B cell (primary cell): ENCODE results near the gene CMIP. TPM values are rescaled to one million over a fixed set of nuclear protein-coding genes. Genes with fewer than 3 reads are reported as not detected.

Source experiments
- ATAC-seq: fragments of 200-7000 bp; cut with Tn5 transposase; one replicate; pipeline ENCODE4 v1.10.0; 2021; ENCODE audit warnings: low read depth, mild to moderate bottlenecking, moderate number of reproducible peaks, moderate library complexity
- CTCF ChIA-PET: fragments of 350-600 bp; sonication (Branson Sonifier 250); formaldehyde crosslinking; loops from one replicate; lab custom pipeline; 2021; ENCODE audit warnings: antibody characterized with exemption, inconsistent platforms; lab: Charles Lee
- POLR2A ChIA-PET: fragments of 350-600 bp; sonication (Branson Sonifier 250); formaldehyde crosslinking; loops from one replicate; lab custom pipeline; 2021; ENCODE audit warnings: antibody characterized with exemption; lab: Charles Lee
- DNase-seq: peaks from one replicate; pipeline ENCODE4 v3.0.0; 2013
- H2AFZ ChIP-seq: 2 replicates; pipeline ENCODE4 v1.6.1; 2012; ENCODE audit warnings: mild to moderate bottlenecking, low read depth, low read length; ENCODE audit not compliant: insufficient read depth, poor library complexity, severe bottlenecking
- H3K27ac ChIP-seq, 2 donors: 1 replicate in 1 of 2; 2 replicates in 1 of 2; pipeline ENCODE4 v1.5.1; 2012 to 2013; ENCODE audit warnings: low read length in 2 of 2, mild to moderate bottlenecking in 2 of 2, moderate library complexity in 1 of 2
- H3K27me3 ChIP-seq, 4 experiments: fragments of 200-600 bp in 1 of 4; sonication (generic) in 1 of 4; replicated peaks in 1 of 4; 1 replicate in 2 of 4; 2 replicates in 2 of 4; pipeline versions ENCODE4 v1.6.1 to v1.7.0; 2013 to 2016; ENCODE audit warnings: low read length in 3 of 4, mild to moderate bottlenecking in 2 of 4, mixed read lengths in 1 of 4, moderate library complexity in 1 of 4; ENCODE audit not compliant: insufficient read depth in 4 of 4, control insufficient read depth in 3 of 4; ENCODE audit errors: control extremely low read depth in 1 of 4
- H3K36me3 ChIP-seq, 2 experiments: replicated peaks in 1 of 2; 1 replicate in 1 of 2; 2 replicates in 1 of 2; pipeline versions ENCODE4 v1.6.1 to v1.7.1; 2013; ENCODE audit warnings: low read length in 1 of 2; ENCODE audit not compliant: insufficient read depth in 2 of 2, control insufficient read depth in 1 of 2; ENCODE audit errors: control extremely low read depth in 1 of 2, extremely low read depth in 1 of 2
- H3K4me1 ChIP-seq, 2 donors: fragments of 200-600 bp in 1 of 2; sonication (generic) in 1 of 2; 1 replicate in 1 of 2; 2 replicates in 1 of 2; pipeline versions ENCODE4 v1.5.1 to v1.6.1; 2013 to 2017; ENCODE audit warnings: low read length in 2 of 2; ENCODE audit not compliant: control insufficient read depth in 2 of 2, insufficient read depth in 2 of 2
- H3K4me2 ChIP-seq: replicated peaks from 2 replicates; pipeline ENCODE3; 2012; ENCODE audit warnings: mild to moderate bottlenecking, low read depth, low read length; ENCODE audit not compliant: poor library complexity, severe bottlenecking
- H3K4me3 ChIP-seq, 5 experiments: fragments of 200-600 bp in 1 of 5; sonication (generic) in 1 of 5; 1 replicate in 3 of 5; 2 replicates in 2 of 5; pipeline versions ENCODE4 v1.5.1 to v1.7.0; 2011 to 2016; ENCODE audit warnings: low read length in 4 of 5, mild to moderate bottlenecking in 4 of 5, low read depth in 2 of 5, control low read depth in 1 of 5, moderate library complexity in 1 of 5; ENCODE audit not compliant: insufficient read depth in 1 of 5; ENCODE audit errors: control extremely low read depth in 1 of 5, extremely low read depth in 1 of 5
- H3K79me2 ChIP-seq: fragments of 200-600 bp; sonication (generic); one replicate; pipeline ENCODE4 v1.6.0; 2016; ENCODE audit warnings: low read length; ENCODE audit not compliant: control insufficient read depth, insufficient read depth
- H3K9ac ChIP-seq: fragments of 200-600 bp; sonication (generic); 2 replicates; pipeline ENCODE4 v1.6.1; 2017; ENCODE audit warnings: mild to moderate bottlenecking, low read length, moderate library complexity
- H3K9me3 ChIP-seq, 3 donors: one replicate each; pipeline versions ENCODE4 v1.6.1 to v1.7.1; 2013; ENCODE audit warnings: low read length in 2 of 3; ENCODE audit not compliant: control insufficient read depth in 2 of 3, insufficient read depth in 1 of 3; ENCODE audit errors: control extremely low read depth in 1 of 3
- H4K20me1 ChIP-seq: 2 replicates; pipeline ENCODE4 v1.6.0; 2012; ENCODE audit warnings: mild to moderate bottlenecking, low read length; ENCODE audit not compliant: insufficient read depth, control insufficient read depth, poor library complexity, severe bottlenecking
- H3K27ac Mint-ChIP-seq: one replicate; pipeline ENCODE4 v1.8.0; 2021; ENCODE audit warnings: mixed read lengths
- H3K27me3 Mint-ChIP-seq: one replicate; pipeline ENCODE4 v1.8.0; 2021; ENCODE audit warnings: mixed read lengths
- H3K4me1 Mint-ChIP-seq: one replicate; pipeline ENCODE4 v1.8.0; 2021; ENCODE audit warnings: mixed read lengths
- H3K4me3 Mint-ChIP-seq: one replicate; pipeline ENCODE4 v1.8.0; 2021; ENCODE audit warnings: mixed read lengths
- H3K9me3 Mint-ChIP-seq: one replicate; pipeline ENCODE4 v1.8.0; 2022; ENCODE audit warnings: mixed read lengths; ENCODE audit not compliant: insufficient read depth
- CTCF ChIP-seq: fragments of 200-600 bp; IDR thresholded peaks from one replicate; pipeline ENCODE4 v1.8.0; 2022; ENCODE audit warnings: antibody characterized with exemption, mild to moderate bottlenecking
- EZH2 ChIP-seq: IDR thresholded peaks from 2 replicates; pipeline ENCODE4 v1.6.1; 2012; ENCODE audit warnings: borderline replicate concordance, low read depth, mild to moderate bottlenecking, moderate library complexity, low read length; ENCODE audit not compliant: insufficient read depth, poor library complexity, severe bottlenecking
- WGBS: methylation state at CpG from one replicate; pipeline ENCODE4 v1.1.5; 2013; ENCODE audit warnings: missing lambda C conversion rate; ENCODE audit not compliant: insufficient coverage; 5-methylcytosine and 5-hydroxymethylcytosine counted together
- intact Hi-C: fragments of 100-400 bp; cut with micrococcal nuclease; formaldehyde crosslinking; loops from one replicate; pipeline ENCODE4 v1.10.0; 2022
- polyA plus RNA-seq: library from polyadenylated mRNA; depleted of rRNA; stranded (reverse); fragments of >200 nt; gene quantifications from 2 replicates; pipeline ENCODE4 v1.2.3, GENCODE V29; 2012
- total RNA-seq, 2 donors: library from RNA; stranded (reverse); fragments of 120-200 nt in 1 of 2; gene quantifications; 1 replicate in 1 of 2; 2 replicates in 1 of 2; pipeline versions ENCODE4 v1.2.3 to v1.2.4, GENCODE V29; 2013 to 2022

Gene CMIP
- total and polyA plus RNA-seq, 2 donors (not counting 1 experiment from before 2014, with no cell fraction given): 27.1 to 155 TPM

GRCh38 chr16:81547194-81547938 lies 102.8 kb downstream of the CMIP start:
- Mint-ChIP-seq H3K4me3 (no peak overlapping the region), H3K27me3 (no peaks in the 10 kb centered on the region), H3K4me1 (peaks cover 64% of the 10 kb centered on the region), H3K27ac (no peak overlapping the region), H3K9me3 (no peaks in the 10 kb centered on the region)
- Histone ChIP-seq H3K36me3 (peaks cover 0 to 4% of the 10 kb centered on the region in 2 experiments), H3K9ac (no peak overlapping the region), H3K4me1 (peaks cover 20 to 42% of the 10 kb centered on the region in 2 donors), H3K27ac (no peak overlapping the region), H4K20me1 (peaks cover 100% of the 10 kb centered on the region), H3K4me3 (no peak overlapping the region), H3K9me3 (peaks cover 0 to 7% (median 0%) of the 10 kb centered on the region in 3 donors), H3K27me3 (no peaks in the 10 kb centered on the region), H3K79me2 (peaks cover 100% of the 10 kb centered on the region), H2AFZ (no peak overlapping the region), H3K4me2 (no peak overlapping the region)
- WGBS: 76% methylated on average over 15 of the region's 15 CpGs
- ATAC-seq (no peak), DNase-seq (no peak)
- intact Hi-C loops: no loop called here
- ChIA-PET CTCF (interaction anchor here (1.6 kb wide), 1 partner anchor 9 kb away, joined by 4 read pairs; no protein-coding TSS in a partner anchor), POLR2A (interaction anchor here (0.7 kb wide), 1 partner anchor 23 kb away, joined by 7 read pairs; no protein-coding TSS in a partner anchor)
- TF ChIP-seq EZH2 (no peak), CTCF (no peak)

GRCh38 chr16:81547939-81548216 lies 103.3 kb downstream of the CMIP start:
- H3K4me3 Mint-ChIP-seq: no peak overlapping the region
- H3K9me3 Mint-ChIP-seq: no peaks in the 10 kb centered on the region
- intact Hi-C loops: no loop called here
- DNase-seq (no peak), ATAC-seq (no peak)
- Histone ChIP-seq H3K36me3 (peaks cover 0 to 6% of the 10 kb centered on the region in 2 experiments), H3K79me2 (peaks cover 100% of the 10 kb centered on the region), H3K4me3 (no peak overlapping the region), H3K4me1 (peaks cover 20 to 41% of the 10 kb centered on the region in 2 donors), H4K20me1 (peaks cover 100% of the 10 kb centered on the region), H3K9ac (no peak overlapping the region), H3K9me3 (peaks cover 0 to 7% (median 0%) of the 10 kb centered on the region in 3 donors), H2AFZ (no peak overlapping the region), H3K27me3 (no peaks in the 10 kb centered on the region), H3K4me2 (no peak overlapping the region), H3K27ac (no peak overlapping the region)
- CTCF ChIA-PET: interaction anchor here (0.7 to 1.6 kb wide), 2 partner anchors 9 to 144 kb away, joined by 3 to 4 read pairs; no protein-coding TSS in a partner anchor
- no peak for TF ChIP-seq EZH2
- TF ChIP-seq CTCF: no peak
- H3K27me3 Mint-ChIP-seq: no peaks in the 10 kb centered on the region
- POLR2A ChIA-PET: interaction anchor here (0.7 kb wide), 1 partner anchor 23 kb away, joined by 7 read pairs; no protein-coding TSS in a partner anchor
- WGBS: 93% methylated on average over 4 of the region's 5 CpGs
- no peak overlapping the region for H3K27ac Mint-ChIP-seq
- H3K4me1 Mint-ChIP-seq: peaks cover 65% of the 10 kb centered on the region
